ENCODE data around the gene PTCD1. TPM values are rescaled to one million over a fixed set of nuclear protein-coding genes. Genes with fewer than 3 reads are reported as not detected.
A peak's percentile ranks its signal among the peaks of the same experiment; 100 is the strongest.

Gene PTCD1
- total and polyA plus RNA-seq, 2 of the 8 experiments (the other 6 are each of a cell fraction or from before 2014, with no cell fraction given) = 7.5 to 7.6 TPM

DNA sequence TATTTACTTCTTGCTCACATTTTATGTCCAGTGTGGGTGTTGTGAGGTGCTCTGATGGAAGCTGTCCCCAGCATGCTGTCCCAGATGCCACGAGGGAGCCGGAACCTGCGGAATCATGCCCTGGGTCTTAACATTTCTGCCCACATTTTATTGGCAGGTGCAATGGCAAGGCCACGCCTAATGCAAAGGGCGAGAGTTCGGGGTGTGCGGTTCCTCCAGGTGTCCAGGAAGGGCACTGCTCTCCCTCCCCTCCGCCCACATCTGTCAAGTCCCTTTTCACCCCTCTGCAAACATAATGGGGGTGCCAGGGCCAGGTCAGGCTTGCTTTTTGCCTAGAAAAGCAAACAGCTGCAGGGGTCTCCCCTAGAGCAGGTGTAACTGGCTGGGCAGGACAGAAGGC lies 46.6 kb downstream of the PTCD1 start:
- no peak overlapping the region for H2BK20ac ChIP-seq (ENCODE audit: low read length)
- peaks cover 8 to 9% of the 10 kb centered on the region in 2 experiments for H4K20me1 ChIP-seq (replicated peaks in 1 of 2; ENCODE audit: control insufficient read depth in 1 of 2, insufficient read depth in 2 of 2, low read length in 2 of 2)
- DNase-seq (ENCODE audit: low read depth in 1 of 2, low spot score in 2 of 2) (no peak), FAIRE-seq (no peak)
- peak overlapping the region; percentile 55 to 84 for H3K4me2 ChIP-seq (ENCODE audit: insufficient read depth in 1 of 2, low read depth in 2 of 2, low read length in 2 of 2)
- H3K23ac ChIP-seq (ENCODE audit: insufficient read length) = no peak overlapping the region
- H4K5ac ChIP-seq (ENCODE audit: insufficient read length, low read depth, low read length) = no peak overlapping the region
- H3K79me2 ChIP-seq (ENCODE audit: control insufficient read depth in 1 of 2, insufficient read depth in 2 of 2, low read length in 2 of 2) = no peaks in the 10 kb centered on the region
- H2BK12ac ChIP-seq (ENCODE audit: low read depth, low read length) = no peak overlapping the region
- peaks cover 2 to 12% (median 5%) of the 10 kb centered on the region in 4 experiments; a peak in 6 of 7 replicates for H3K4me1 ChIP-seq (replicated peaks in 1 of 4; ENCODE audit: control insufficient read depth in 3 of 4, insufficient read depth in 4 of 4, low read length in 3 of 4)
- H3K18ac ChIP-seq (ENCODE audit: extremely low read depth, low read length) = no peak overlapping the region
- no peak overlapping the region for H2AK5ac ChIP-seq (ENCODE audit: low read depth, low read length)
- no peaks in the 10 kb centered on the region for H3K9me3 ChIP-seq (ENCODE audit: insufficient read depth in 2 of 2, low read depth in 1 of 2, low read length in 1 of 2)
- H3K4ac ChIP-seq (replicated peaks; ENCODE audit: insufficient read length, low read depth, low read length) = no peak overlapping the region
- CTCF ChIA-PET (ENCODE audit: partially characterized antibody) = interaction anchor here (1.0 to 7.1 kb wide), 5 partner anchors 15 to 78 kb away, joined by 3 to 40 read pairs (median 5); partner anchors contain the start of gene BUD31
- WGBS, 2 experiments (ENCODE audit: extremely low coverage in 1 of 2, insufficient coverage in 1 of 2, insufficient read length in 1 of 2, insufficient replicate concordance in 2 of 2, low coverage in 1 of 2, low lambda C conversion rate in 2 of 2, missing lambda C conversion rate in 1 of 2) = 82% methylated on average over 8 of the region's 8 CpGs; no CpG with 5 or more reads in 1 of the 2 experiments
- peak overlapping the region in 2 of 4 experiments; percentile 61 to 62; a peak in 2 of 7 replicates for H3K9ac ChIP-seq (replicated peaks in 1 of 4; ENCODE audit: extremely low read depth in 1 of 4, low read depth in 3 of 4, low read length in 3 of 4)
- POLR2A ChIA-PET (ENCODE audit: partially characterized antibody) = interaction anchor here (0.9 to 7.9 kb wide), 9 partner anchors 9 to 47 kb away, joined by 3 to 150 read pairs (median 18); partner anchors contain the start of genes ARPC1B, BUD31, CPSF4 and PDAP1
- H3K27me3 ChIP-seq (replicated peaks in 1 of 4; ENCODE audit: control insufficient read depth in 3 of 4, extremely low read depth in 1 of 4, insufficient read depth in 3 of 4, low read length in 3 of 4) = no peaks in the 10 kb centered on the region
- peaks cover 6 to 48% (median 22%) of the 10 kb centered on the region in 4 experiments for H3K36me3 ChIP-seq (ENCODE audit: control insufficient read depth in 2 of 4, insufficient read depth in 4 of 4, low read length in 3 of 4)
- H3K14ac ChIP-seq (ENCODE audit: insufficient read length) = no peak overlapping the region
- no peak overlapping the region for H2BK120ac ChIP-seq (replicated peaks; ENCODE audit: low read depth, low read length)
- H2BK15ac ChIP-seq (ENCODE audit: low read length) = no peak overlapping the region
- H2BK5ac ChIP-seq (ENCODE audit: low read depth, low read length) = 0 out of 2 replicates have a peak overlapping the region, but pooled peaks have one; percentile 90
- H3K23me2 ChIP-seq (ENCODE audit: low read depth, low read length) = peaks cover 4% of the 10 kb centered on the region; the same call in 1 of the 2 replicates
- peak overlapping the region; percentile 31 to 70 (median 62); a peak in 7 of 8 replicates for H3K4me3 ChIP-seq (ENCODE audit: extremely low read depth in 1 of 4, insufficient read depth in 2 of 4, low read depth in 3 of 4, low read length in 4 of 4)
- no peaks in the 10 kb centered on the region for H3K79me1 ChIP-seq (ENCODE audit: low read depth, low read length)
- no peak overlapping the region; the same call in 1 of the 2 replicates for H2AFZ ChIP-seq (ENCODE audit: low read length)
- H4K8ac ChIP-seq (ENCODE audit: extremely low read depth, insufficient read depth, low read length) = no peak overlapping the region
- H4K91ac ChIP-seq (replicated peaks; ENCODE audit: insufficient read length, low read length) = no peak overlapping the region
- no peak overlapping the region for H3K27ac ChIP-seq (ENCODE audit: low read depth, low read length)
- H3K56ac ChIP-seq (replicated peaks; ENCODE audit: insufficient read length, low read depth, low read length) = no peak overlapping the region
- TF ChIP-seq YY1 (IDR thresholded peaks at IDR 0.05; ENCODE audit: low read depth, low read length) = no peak
- TF ChIP-seq POLR2A (IDR thresholded peaks at IDR 0.05; ENCODE audit: control extremely low read depth in 1 of 2, low read depth in 2 of 2, low read length in 2 of 2) = no peak
